ENCODE data around the gene HSPB8. TPM values are rescaled to one million over a fixed set of nuclear protein-coding genes. Genes with fewer than 3 reads are reported as not detected.
"Not testable (repeated sequence)": the region's sequence is repeated elsewhere in the genome, so short reads cannot be mapped to it uniquely, and the experiment has no call there.

HSPB8 gene
- total RNA-seq, 1 experiment from 2014 or later = 22.3 TPM

DNA sequence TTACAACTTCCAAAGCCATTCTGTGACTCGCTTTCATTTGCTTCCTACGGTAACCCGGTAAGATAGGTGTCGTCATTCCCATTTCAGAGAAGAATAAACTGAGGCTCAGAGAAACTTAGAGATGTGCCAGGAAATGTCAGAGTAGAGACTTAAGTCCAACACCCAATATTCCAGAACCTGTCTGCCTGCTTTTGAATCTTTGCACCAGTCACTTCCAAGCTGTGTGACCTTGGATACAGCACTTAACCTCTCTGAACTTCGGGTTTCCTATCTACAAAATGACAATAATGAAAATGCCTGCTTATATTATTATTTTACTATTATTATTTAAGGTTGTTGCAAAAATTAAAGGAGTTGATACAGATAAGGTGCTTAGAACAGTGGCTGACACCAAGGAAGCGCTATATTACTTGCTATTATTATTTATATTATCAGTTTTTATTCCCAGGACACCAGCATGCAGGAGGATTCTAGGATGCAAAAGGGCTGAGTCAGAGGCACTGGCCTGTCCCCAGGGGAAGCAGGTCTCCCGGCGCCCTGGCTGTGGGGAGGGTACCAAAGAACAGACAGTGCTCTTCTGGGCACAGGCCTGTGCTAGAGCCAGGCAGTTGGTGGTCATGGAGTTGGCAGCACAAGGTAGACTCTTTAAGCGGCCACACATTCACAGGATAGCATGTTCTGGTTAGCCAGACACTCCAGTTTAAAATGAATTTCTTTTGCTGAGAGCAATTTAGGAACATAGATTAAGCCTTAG, 5.4 kb downstream of the HSPB8 start:
- DNase-seq = no peak
- Histone ChIP-seq H3K36me3 (peaks cover 35% of the 10 kb centered on the region), H3K27me3 (no peaks in the 10 kb centered on the region), H3K4me3 (no peak overlapping the region), H3K9me3 (no peaks in the 10 kb centered on the region)

GRCh38 chr12:119195256-119195655, 16.5 kb downstream of the HSPB8 start:
- Histone ChIP-seq H3K9me3 (no peaks in the 10 kb centered on the region), H3K36me3 (peaks cover 23% of the 10 kb centered on the region), H3K27me3 (no peaks in the 10 kb centered on the region), H3K4me3 (no peak overlapping the region)
- DNase-seq = no peak

GRCh38 chr12:119198440-119198839, 19.7 kb downstream of the HSPB8 start:
- H3K36me3 ChIP-seq = peaks cover 8% of the 10 kb centered on the region
- DNase-seq = no peak
- no peak overlapping the region for H3K4me3 ChIP-seq
- H3K27me3 ChIP-seq = no peaks in the 10 kb centered on the region
- no peaks in the 10 kb centered on the region for H3K9me3 ChIP-seq

GRCh38 chr12:119200601-119201000, 21.9 kb downstream of the HSPB8 start:
- no peak for DNase-seq
- Histone ChIP-seq H3K9me3 (no peaks in the 10 kb centered on the region), H3K36me3 (no peaks in the 10 kb centered on the region), H3K27me3 (no peaks in the 10 kb centered on the region), H3K4me3 (no peak overlapping the region)

GRCh38 chr12:119201789-119202543, 23.2 kb downstream of the HSPB8 start:
- no peaks in the 10 kb centered on the region for H3K9me3 ChIP-seq
- no peaks in the 10 kb centered on the region for H3K36me3 ChIP-seq
- H3K27me3 ChIP-seq = no peaks in the 10 kb centered on the region
- no peak for DNase-seq
- no peak overlapping the region for H3K4me3 ChIP-seq

- no peaks in the 10 kb centered on the region for H3K27me3 ChIP-seq
- no peaks in the 10 kb centered on the region for H3K9me3 ChIP-seq
- H3K36me3 ChIP-seq = no peaks in the 10 kb centered on the region
- DNase-seq = no peak
- no peak overlapping the region for H3K4me3 ChIP-seq
These were observed 23.8 kb downstream of the HSPB8 start for GRCh38 chr12:119202544-119202943.

DNA sequence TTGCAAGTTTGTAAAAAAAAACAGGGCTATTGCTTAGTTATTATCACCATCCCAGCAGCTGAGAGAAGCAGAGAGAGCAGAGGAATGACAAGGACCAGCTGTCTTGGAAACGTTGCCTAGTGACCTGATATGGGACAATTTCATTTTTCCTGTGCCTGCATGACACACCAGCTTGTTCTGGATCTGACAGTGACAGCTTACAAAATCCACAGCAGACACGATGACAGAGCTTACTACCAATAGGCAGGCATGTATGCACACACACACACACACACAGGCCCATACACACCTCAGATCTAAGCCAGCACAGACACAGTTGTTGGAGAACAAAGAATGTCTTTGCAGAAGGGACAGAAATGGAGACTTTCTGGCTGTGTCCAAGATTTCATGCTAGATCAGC, 25.4 kb downstream of the HSPB8 start:
- DNase-seq = no peak
- no peaks in the 10 kb centered on the region for H3K9me3 ChIP-seq
- no peaks in the 10 kb centered on the region for H3K27me3 ChIP-seq
- H3K36me3 ChIP-seq = no peaks in the 10 kb centered on the region
- H3K4me3 ChIP-seq = no peak overlapping the region

- Histone ChIP-seq H3K9me3 (no peaks in the 10 kb centered on the region), H3K4me3 (no peak overlapping the region), H3K27me3 (no peaks in the 10 kb centered on the region), H3K36me3 (no peaks in the 10 kb centered on the region)
- no peak for DNase-seq
These were observed 26.0 kb downstream of the HSPB8 start for GRCh38 chr12:119204671-119205285.

- DNase-seq = no peak
- no peaks in the 10 kb centered on the region for H3K36me3 ChIP-seq
- no peaks in the 10 kb centered on the region for H3K9me3 ChIP-seq
- no peak overlapping the region for H3K4me3 ChIP-seq
- H3K27me3 ChIP-seq = no peaks in the 10 kb centered on the region
These were observed 27.8 kb downstream of the HSPB8 start for GRCh38 chr12:119206348-119207062.

- Histone ChIP-seq H3K27me3 (no peaks in the 10 kb centered on the region), H3K36me3 (no peaks in the 10 kb centered on the region), H3K9me3 (no peaks in the 10 kb centered on the region), H3K4me3 (no peak overlapping the region)
- DNase-seq = no peak
These were observed 28.4 kb downstream of the HSPB8 start for GRCh38 chr12:119207063-119207560.

GRCh38 chr12:119208626-119209061, 29.9 kb downstream of the HSPB8 start:
- Histone ChIP-seq H3K4me3 (no peak overlapping the region), H3K9me3 (no peaks in the 10 kb centered on the region), H3K36me3 (no peaks in the 10 kb centered on the region), H3K27me3 (no peaks in the 10 kb centered on the region)
- DNase-seq = peak; percentile 53

DNA sequence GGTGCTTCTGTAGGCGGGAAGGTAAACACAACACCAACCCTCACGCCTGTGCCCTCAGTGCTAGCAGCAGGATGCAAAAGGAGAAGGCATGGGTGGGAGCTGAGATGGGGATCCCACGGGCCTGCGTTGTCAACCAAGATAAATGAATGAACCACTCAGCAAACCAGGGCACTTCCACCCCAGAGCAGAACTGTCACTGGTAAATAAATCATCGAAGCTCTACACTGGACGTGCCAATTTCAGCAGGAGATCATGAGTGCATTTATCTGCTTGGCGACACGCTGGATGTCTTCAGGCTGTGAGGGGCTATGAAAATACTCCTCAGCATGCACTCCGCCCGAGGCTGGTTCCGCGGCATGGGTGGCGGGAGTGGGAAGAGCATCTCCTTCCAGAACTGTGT, 33.2 kb downstream of the HSPB8 start:
- DNase-seq = no peak
- Histone ChIP-seq H3K9me3 (no peaks in the 10 kb centered on the region), H3K4me3 (no peak overlapping the region), H3K36me3 (no peaks in the 10 kb centered on the region), H3K27me3 (no peaks in the 10 kb centered on the region)

- no peak for DNase-seq
- H3K9me3 ChIP-seq = no peaks in the 10 kb centered on the region
- no peaks in the 10 kb centered on the region for H3K36me3 ChIP-seq
- no peak overlapping the region for H3K4me3 ChIP-seq
- no peaks in the 10 kb centered on the region; the same call in 1 of the 2 replicates for H3K27me3 ChIP-seq
These were observed 37.4 kb downstream of the HSPB8 start for GRCh38 chr12:119216084-119216483.

- not testable (repeated sequence) for DNase-seq, H3K4me3 ChIP-seq, H3K27me3 ChIP-seq, H3K36me3 ChIP-seq, H3K9me3 ChIP-seq
These were observed 40.1 kb downstream of the HSPB8 start for GRCh38 chr12:119218875-119219274.

GRCh38 chr12:119222222-119222951, 43.7 kb downstream of the HSPB8 start:
- Histone ChIP-seq H3K27me3 (no peaks in the 10 kb centered on the region), H3K36me3 (no peaks in the 10 kb centered on the region), H3K4me3 (no peak overlapping the region), H3K9me3 (no peaks in the 10 kb centered on the region)
- DNase-seq = no peak

- Histone ChIP-seq H3K27me3 (no peaks in the 10 kb centered on the region), H3K4me3 (no peak overlapping the region), H3K9me3 (no peaks in the 10 kb centered on the region), H3K36me3 (no peaks in the 10 kb centered on the region)
- DNase-seq = no peak
These were observed 46.7 kb downstream of the HSPB8 start for GRCh38 chr12:119225454-119225853.

Data from MG63 (cell line).